Measurements from ENCODE around the gene KIN. TPM values are rescaled to one million over a fixed set of nuclear protein-coding genes. Genes with fewer than 3 reads are reported as not detected.

KIN gene
- total RNA-seq: 10 to 100 TPM in 1 of 9 donors, 1 to 10 TPM in 8; 2.5 to 10.7 (median 5.7) TPM
- polyA plus RNA-seq: 1 to 10 TPM; 5.5 to 8.1 TPM
- long read RNA-seq, donor 1, full-length matches to known transcripts: 2 of 5 reads
- long read RNA-seq, donor 1, partial matches to known transcripts: 2 of 5 reads
- long read RNA-seq, donor 1, other reads (novel, unspliced or antisense): 1 of 5 reads
- long read RNA-seq, donor 2, full-length matches to known transcripts: 6 of 13 reads
- long read RNA-seq, donor 2, partial matches to known transcripts: 7 of 13 reads
- long read RNA-seq, donor 2, other reads (novel, unspliced or antisense): 0 of 13 reads
- long read RNA-seq, donor 3, full-length matches to known transcripts: 4 of 8 reads
- long read RNA-seq, donor 3, partial matches to known transcripts: 4 of 8 reads
- long read RNA-seq, donor 3, other reads (novel, unspliced or antisense): 0 of 8 reads

GRCh38 chr10:7787857-7788638 lies at the start of gene KIN, which contains the start of gene ATP5F1C:
TSS of gene KIN (minus strand) at chr10:7787993. CDS start at chr10:7787933, 60 bp downstream.
TSS of gene ATP5F1C (plus strand) at chr10:7788177. CDS start at chr10:7788208, 31 bp downstream.
- Histone ChIP-seq H3K9me3 (no peaks in the 10 kb centered on the region), H3K4me3 (peak within 1 kb of the TSS; percentile 76 to 97 (median 89)), H3K27me3 (no peaks in the 10 kb centered on the region), H3K36me3 (peaks cover 0 to 24% (median 5%) of the 10 kb centered on the region in 9 donors), H3K27ac (peak within 1 kb of the TSS; percentile 92 to 98 (median 95)), H3K4me1 (peaks cover 6 to 59% (median 47%) of the 10 kb centered on the region in 12 donors)
- intact Hi-C loops (cut with DNase I): loop anchor here in 4 of 10 donors (2.0 kb wide), 1 partner anchor 31 kb away; the partner anchor contains the start of gene TAF3 (in 4 of the 4)
- WGBS, 4 donors: 0 to 1% (median 1%) methylated on average over 46 to 59 of the region's 59 CpGs
- ATAC-seq: peak; percentile 96 to 98 (median 98)
- TF ChIP-seq POLR2A (IDR thresholded peaks at IDR 0.05): peak; percentile 63 to 89
- TF ChIP-seq CTCF (IDR thresholded peaks at IDR 0.05): no peak
- DNase-seq: peak; percentile 97 to 98 (median 98)

- Histone ChIP-seq H3K27ac (no peak overlapping the region), H3K27me3 (no peaks in the 10 kb centered on the region), H3K36me3 (peaks cover 0 to 7% (median 0%) of the 10 kb centered on the region in 9 donors), H3K9me3 (no peaks in the 10 kb centered on the region), H3K4me1 (peaks cover 0 to 4% (median 0%) of the 10 kb centered on the region in 12 donors), H3K4me3 (no peak overlapping the region)
- intact Hi-C loops (cut with DNase I): no loop called here
- 90 to 96% (median 91%) methylated on average over 2 of the region's 2 CpGs for whole genome bisulfite sequencing, 4 donors
- no peak for TF ChIP-seq CTCF (IDR thresholded peaks at IDR 0.05)
- no peak for TF ChIP-seq POLR2A (IDR thresholded peaks at IDR 0.05)
- ATAC-seq: no peak
- no peak for DNase-seq
Measured at GRCh38 chr10:7836571-7836970, 48.8 kb upstream of the KIN start.

- no peak overlapping the region for H3K27ac ChIP-seq
- H3K9me3 ChIP-seq: no peaks in the 10 kb centered on the region
- peaks cover 0 to 4% (median 0%) of the 10 kb centered on the region in 9 donors for H3K36me3 ChIP-seq
- intact Hi-C loops (cut with DNase I): loop anchor here in 1 of 10 donors (5.0 kb wide), 1 partner anchor 108 kb away; no protein-coding TSS in a partner anchor
- no peak overlapping the region for H3K4me3 ChIP-seq
- no peak for DNase-seq
- no peaks in the 10 kb centered on the region for H3K27me3 ChIP-seq
- TF ChIP-seq CTCF (IDR thresholded peaks at IDR 0.05): no peak
- no peak for TF ChIP-seq POLR2A (IDR thresholded peaks at IDR 0.05)
- no peak for ATAC-seq
- WGBS, 4 donors: 90 to 92% (median 92%) methylated on average over 3 of the region's 3 CpGs
- H3K4me1 ChIP-seq: peaks cover 0 to 10% (median 2%) of the 10 kb centered on the region in 12 donors
Measured at GRCh38 chr10:7834262-7834661, 46.5 kb upstream of the KIN start.

Measured in heart left ventricle (tissue), 16 donors.